ENCODE results near the gene CCIN. TPM values are rescaled to one million over a fixed set of nuclear protein-coding genes. Genes with fewer than 3 reads are reported as not detected.
A peak's percentile ranks its signal among the peaks of the same experiment; 100 is the strongest.

The CCIN gene
- total and polyA plus RNA-seq, 9 of the 15 experiments (the other 6 are each of a cell fraction or from before 2014, with no cell fraction given), result not detected

- TF ChIP-seq SRSF1 (IDR thresholded peaks at IDR 0.05; ENCODE audit: low read depth, low read length) (no peak), KAT7 (CRISPR knock-in tag; IDR thresholded peaks at IDR 0.05; ENCODE audit: borderline replicate concordance) (no peak), ZNF584 (CRISPR knock-in tag; IDR thresholded peaks at IDR 0.05; ENCODE audit: low read depth) (no peak), KDM4B (IDR thresholded peaks at IDR 0.05; ENCODE audit: borderline replicate concordance in 2 of 2, low read depth in 1 of 2) (no peak), CAMTA2 (CRISPR knock-in tag; conservative IDR thresholded peaks at IDR 0.05) (no peak), DMBX1 (CRISPR knock-in tag; IDR thresholded peaks at IDR 0.05; ENCODE audit: borderline replicate concordance) (no peak), ARNT (IDR thresholded peaks at IDR 0.05) (no peak), PYGO2 (tag; IDR thresholded peaks at IDR 0.05) (no peak), ILF3 (IDR thresholded peaks at IDR 0.05; ENCODE audit: borderline replicate concordance) (no peak), ZC3H4 (CRISPR knock-in tag; IDR thresholded peaks at IDR 0.05; ENCODE audit: borderline replicate concordance) (no peak), SRSF9 (IDR thresholded peaks at IDR 0.05; ENCODE audit: borderline replicate concordance, low read depth, low read length) (no peak), MCM5 (IDR thresholded peaks at IDR 0.05; ENCODE audit: low read depth) (no peak), ZNF764 (CRISPR knock-in tag; IDR thresholded peaks at IDR 0.05; ENCODE audit: low read depth) (no peak), TEAD2 (tag; IDR thresholded peaks at IDR 0.05) (no peak), EP400 (IDR thresholded peaks at IDR 0.05) (no peak), DACH1 (IDR thresholded peaks at IDR 0.05; ENCODE audit: partially characterized antibody) (no peak), NUFIP1 (IDR thresholded peaks at IDR 0.05; ENCODE audit: partially characterized antibody) (no peak), GATAD2A (IDR thresholded peaks at IDR 0.05) (no peak), NCOA4 (IDR thresholded peaks at IDR 0.05; ENCODE audit: partially characterized antibody) (no peak), SREBF2 (CRISPR knock-in tag; IDR thresholded peaks at IDR 0.05) (no peak), L3MBTL2 (IDR thresholded peaks at IDR 0.05) (peak; percentile 84), ZFP36 (IDR thresholded peaks at IDR 0.05; ENCODE audit: low read depth, low read length, partially characterized antibody) (no peak)
- TF ChIP-seq, protein P1, sequence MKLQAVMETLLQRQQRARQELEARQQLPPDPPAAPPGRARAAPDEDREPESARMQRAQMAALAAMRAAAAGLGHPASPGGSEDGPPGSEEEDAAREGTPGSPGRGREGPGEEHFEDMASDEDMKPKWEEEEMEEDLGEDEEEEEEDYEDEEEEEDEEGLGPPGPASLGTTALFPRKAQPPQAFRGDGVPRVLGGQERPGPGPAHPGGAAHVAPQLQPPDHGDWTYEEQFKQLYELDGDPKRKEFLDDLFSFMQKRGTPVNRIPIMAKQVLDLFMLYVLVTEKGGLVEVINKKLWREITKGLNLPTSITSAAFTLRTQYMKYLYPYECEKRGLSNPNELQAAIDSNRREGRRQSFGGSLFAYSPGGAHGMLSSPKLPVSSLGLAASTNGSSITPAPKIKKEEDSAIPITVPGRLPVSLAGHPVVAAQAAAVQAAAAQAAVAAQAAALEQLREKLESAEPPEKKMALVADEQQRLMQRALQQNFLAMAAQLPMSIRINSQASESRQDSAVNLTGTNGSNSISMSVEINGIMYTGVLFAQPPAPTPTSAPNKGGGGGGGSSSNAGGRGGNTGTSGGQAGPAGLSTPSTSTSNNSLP (IDR thresholded peaks at IDR 0.05; ENCODE audit: borderline replicate concordance, low read depth, low read length), result no peak
- TF ChIP-seq, protein P2, sequence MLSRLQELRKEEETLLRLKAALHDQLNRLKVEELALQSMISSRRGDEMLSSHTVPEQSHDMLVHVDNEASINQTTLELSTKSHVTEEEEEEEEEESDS (CRISPR knock-in tag; IDR thresholded peaks at IDR 0.05), result no peak
- TF ChIP-seq, protein P3, sequence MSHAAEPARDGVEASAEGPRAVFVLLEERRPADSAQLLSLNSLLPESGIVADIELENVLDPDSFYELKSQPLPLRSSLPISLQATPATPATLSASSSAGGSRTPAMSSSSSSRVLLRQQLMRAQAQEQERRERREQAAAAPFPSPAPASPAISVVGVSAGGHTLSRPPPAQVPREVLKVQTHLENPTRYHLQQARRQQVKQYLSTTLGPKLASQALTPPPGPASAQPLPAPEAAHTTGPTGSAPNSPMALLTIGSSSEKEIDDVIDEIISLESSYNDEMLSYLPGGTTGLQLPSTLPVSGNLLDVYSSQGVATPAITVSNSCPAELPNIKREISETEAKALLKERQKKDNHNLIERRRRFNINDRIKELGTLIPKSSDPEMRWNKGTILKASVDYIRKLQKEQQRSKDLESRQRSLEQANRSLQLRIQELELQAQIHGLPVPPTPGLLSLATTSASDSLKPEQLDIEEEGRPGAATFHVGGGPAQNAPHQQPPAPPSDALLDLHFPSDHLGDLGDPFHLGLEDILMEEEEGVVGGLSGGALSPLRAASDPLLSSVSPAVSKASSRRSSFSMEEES (CRISPR knock-in tag; IDR thresholded peaks at IDR 0.05), result no peak
- TF ChIP-seq, protein P4, sequence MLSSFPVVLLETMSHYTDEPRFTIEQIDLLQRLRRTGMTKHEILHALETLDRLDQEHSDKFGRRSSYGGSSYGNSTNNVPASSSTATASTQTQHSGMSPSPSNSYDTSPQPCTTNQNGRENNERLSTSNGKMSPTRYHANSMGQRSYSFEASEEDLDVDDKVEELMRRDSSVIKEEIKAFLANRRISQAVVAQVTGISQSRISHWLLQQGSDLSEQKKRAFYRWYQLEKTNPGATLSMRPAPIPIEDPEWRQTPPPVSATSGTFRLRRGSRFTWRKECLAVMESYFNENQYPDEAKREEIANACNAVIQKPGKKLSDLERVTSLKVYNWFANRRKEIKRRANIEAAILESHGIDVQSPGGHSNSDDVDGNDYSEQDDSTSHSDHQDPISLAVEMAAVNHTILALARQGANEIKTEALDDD (IDR thresholded peaks at IDR 0.05), result no peak
- TF ChIP-seq, protein P5, sequence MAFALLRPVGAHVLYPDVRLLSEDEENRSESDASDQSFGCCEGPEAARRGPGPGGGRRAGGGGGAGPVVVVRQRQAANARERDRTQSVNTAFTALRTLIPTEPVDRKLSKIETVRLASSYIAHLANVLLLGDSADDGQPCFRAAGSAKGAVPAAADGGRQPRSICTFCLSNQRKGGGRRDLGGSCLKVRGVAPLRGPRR (CRISPR knock-in tag; IDR thresholded peaks at IDR 0.05), result no peak
These were observed 32.8 kb upstream of the CCIN start, which contains the start of gene GLIPR2 (continued) for GRCh38 chr9:36136272-36136893.

Data from K562 (cell line).